ENCODE results near the gene SPECC1.

GRCh38 chr17:20127360-20128035, 118.3 kb downstream of the SPECC1 start:
- TF ChIP-seq CREM (CRISPR knock-in tag; IDR thresholded peaks at IDR 0.05) (no peak), ATF2 (CRISPR knock-in tag; IDR thresholded peaks at IDR 0.05; ENCODE audit: borderline replicate concordance, low read depth) (no peak), TP53 (CRISPR knock-in tag; IDR thresholded peaks at IDR 0.05) (no peak), SP1 (CRISPR knock-in tag; conservative IDR thresholded peaks at IDR 0.05) (no peak), JUN (CRISPR knock-in tag; IDR thresholded peaks at IDR 0.05) (no peak), ZMAT4 (CRISPR knock-in tag; IDR thresholded peaks at IDR 0.05) (no peak), CTCF (IDR thresholded peaks at IDR 0.05) (no peak), ZBTB43 (CRISPR knock-in tag; IDR thresholded peaks at IDR 0.05) (no peak)
